WTC11 (cell line): ENCODE data around the gene PAPPA2.

Source experiments
- JUN ChIP-seq: sonication (generic); formaldehyde crosslinking; IDR thresholded peaks from 2 replicates; pipeline ENCODE4 v1.8.0; 2023; ENCODE audit warnings: mild to moderate bottlenecking, missing genetic modification reagents
- MXD4 ChIP-seq: fragments of 250-450 bp; sonication (Bioruptor Pico); IDR thresholded peaks from 2 replicates; pipeline ENCODE4 v1.8.0; 2021; ENCODE audit warnings: mild to moderate bottlenecking, moderate library complexity, borderline replicate concordance
- NFE2L1 ChIP-seq: sonication (generic); formaldehyde crosslinking; IDR thresholded peaks from 2 replicates; pipeline ENCODE4 v1.8.1; 2023; ENCODE audit warnings: missing genetic modification reagents
- TF ChIP-seq, protein P1 (sequence below): fragments of 200-600 bp; IDR thresholded peaks from 2 replicates; pipeline ENCODE4 v1.8.0; 2022; ENCODE audit warnings: antibody characterized with exemption
- TF ChIP-seq, protein P2 (sequence below): fragments of 250-450 bp; sonication (Bioruptor Pico); IDR thresholded peaks from 2 replicates; pipeline ENCODE4 v2.1.2; 2022; ENCODE audit warnings: mild to moderate bottlenecking, moderate library complexity

DNA sequence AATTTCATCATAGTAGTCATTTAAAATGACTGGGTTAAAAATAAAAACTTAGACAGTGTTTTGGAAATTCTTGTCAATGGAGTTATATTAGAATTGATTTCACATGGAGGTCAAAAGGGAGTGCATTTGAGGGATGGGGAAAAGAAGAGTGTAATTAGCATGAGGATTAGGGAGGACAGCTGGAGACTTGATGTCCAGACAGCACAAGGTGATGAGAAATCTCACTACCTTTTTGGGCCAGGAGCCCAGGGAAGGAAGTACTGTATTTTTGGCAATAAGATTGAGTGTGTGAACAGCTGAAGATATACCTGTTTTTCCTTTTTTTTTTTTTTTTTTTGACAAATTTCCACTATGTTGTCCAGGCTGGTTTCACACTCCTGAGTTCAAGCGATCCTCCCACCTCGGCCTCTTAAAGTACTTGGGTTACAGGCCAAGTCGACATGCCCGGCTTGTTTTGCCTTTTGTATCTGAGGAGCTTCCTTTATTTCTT, 163.6 kb downstream of the PAPPA2 start:
- no peak for TF ChIP-seq NFE2L1 (CRISPR knock-in tag)
- TF ChIP-seq MXD4 (CRISPR knock-in tag) = no peak
- TF ChIP-seq, protein P1, sequence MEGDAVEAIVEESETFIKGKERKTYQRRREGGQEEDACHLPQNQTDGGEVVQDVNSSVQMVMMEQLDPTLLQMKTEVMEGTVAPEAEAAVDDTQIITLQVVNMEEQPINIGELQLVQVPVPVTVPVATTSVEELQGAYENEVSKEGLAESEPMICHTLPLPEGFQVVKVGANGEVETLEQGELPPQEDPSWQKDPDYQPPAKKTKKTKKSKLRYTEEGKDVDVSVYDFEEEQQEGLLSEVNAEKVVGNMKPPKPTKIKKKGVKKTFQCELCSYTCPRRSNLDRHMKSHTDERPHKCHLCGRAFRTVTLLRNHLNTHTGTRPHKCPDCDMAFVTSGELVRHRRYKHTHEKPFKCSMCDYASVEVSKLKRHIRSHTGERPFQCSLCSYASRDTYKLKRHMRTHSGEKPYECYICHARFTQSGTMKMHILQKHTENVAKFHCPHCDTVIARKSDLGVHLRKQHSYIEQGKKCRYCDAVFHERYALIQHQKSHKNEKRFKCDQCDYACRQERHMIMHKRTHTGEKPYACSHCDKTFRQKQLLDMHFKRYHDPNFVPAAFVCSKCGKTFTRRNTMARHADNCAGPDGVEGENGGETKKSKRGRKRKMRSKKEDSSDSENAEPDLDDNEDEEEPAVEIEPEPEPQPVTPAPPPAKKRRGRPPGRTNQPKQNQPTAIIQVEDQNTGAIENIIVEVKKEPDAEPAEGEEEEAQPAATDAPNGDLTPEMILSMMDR = no peak
- TF ChIP-seq, protein P2, sequence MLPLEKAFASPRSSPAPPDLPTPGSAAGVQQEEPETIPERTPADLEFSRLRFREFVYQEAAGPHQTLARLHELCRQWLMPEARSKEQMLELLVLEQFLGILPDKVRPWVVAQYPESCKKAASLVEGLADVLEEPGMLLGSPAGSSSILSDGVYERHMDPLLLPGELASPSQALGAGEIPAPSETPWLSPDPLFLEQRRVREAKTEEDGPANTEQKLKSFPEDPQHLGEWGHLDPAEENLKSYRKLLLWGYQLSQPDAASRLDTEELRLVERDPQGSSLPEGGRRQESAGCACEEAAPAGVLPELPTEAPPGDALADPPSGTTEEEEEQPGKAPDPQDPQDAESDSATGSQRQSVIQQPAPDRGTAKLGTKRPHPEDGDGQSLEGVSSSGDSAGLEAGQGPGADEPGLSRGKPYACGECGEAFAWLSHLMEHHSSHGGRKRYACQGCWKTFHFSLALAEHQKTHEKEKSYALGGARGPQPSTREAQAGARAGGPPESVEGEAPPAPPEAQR (CRISPR knock-in tag) = no peak
- no peak for TF ChIP-seq JUN (CRISPR knock-in tag)
